ENCODE data around the gene NFATC2. TPM values are rescaled to one million over a fixed set of nuclear protein-coding genes. Genes with fewer than 3 reads are reported as not detected.

Gene NFATC2
- total RNA-seq, 4 donors from 2014 or later = 8.8 to 15.6 (median 13.0) TPM

DNA sequence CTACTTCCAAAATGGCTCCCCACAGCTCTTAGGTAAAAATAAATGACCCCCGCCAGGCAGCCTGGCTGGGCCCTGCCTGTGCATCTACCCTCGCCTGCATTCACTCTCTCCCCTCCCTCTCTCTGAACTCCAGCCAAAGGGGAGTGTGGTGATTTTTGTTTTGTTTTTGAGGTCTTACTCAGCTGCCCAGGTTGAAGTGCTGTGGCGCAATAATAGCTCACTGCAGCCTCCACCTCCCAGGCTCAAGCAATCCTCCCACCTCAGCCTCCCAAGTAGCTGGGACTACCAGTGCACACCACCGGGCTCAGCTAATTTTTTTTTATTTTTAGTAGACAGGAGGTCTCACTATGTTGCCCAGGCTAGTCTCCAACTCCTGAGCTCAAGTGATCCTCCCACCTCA is 15.8 kb downstream of the NFATC2 start:
- peaks cover 4 to 13% (median 8%) of the 10 kb centered on the region in 4 donors for H3K36me3 ChIP-seq
- H3K4me1 ChIP-seq = peaks cover 0 to 36% (median 29%) of the 10 kb centered on the region in 4 donors
- TF ChIP-seq POLR2AphosphoS5 (IDR thresholded peaks at IDR 0.05) (no peak), CTCF (IDR thresholded peaks at IDR 0.05) (no peak)
- no peak overlapping the region for H3K27ac ChIP-seq (replicated peaks in 1 of 4)
- no peak for DNase-seq (ENCODE audit: extremely low spot score)
- H3K9me3 ChIP-seq = no peaks in the 10 kb centered on the region
- intact Hi-C loops (cut with DNase I) = no loop called here
- WGBS = 100% methylated on average over 2 of the region's 4 CpGs
- no peak overlapping the region for H3K4me3 ChIP-seq
- no peaks in the 10 kb centered on the region for H3K27me3 ChIP-seq

DNA sequence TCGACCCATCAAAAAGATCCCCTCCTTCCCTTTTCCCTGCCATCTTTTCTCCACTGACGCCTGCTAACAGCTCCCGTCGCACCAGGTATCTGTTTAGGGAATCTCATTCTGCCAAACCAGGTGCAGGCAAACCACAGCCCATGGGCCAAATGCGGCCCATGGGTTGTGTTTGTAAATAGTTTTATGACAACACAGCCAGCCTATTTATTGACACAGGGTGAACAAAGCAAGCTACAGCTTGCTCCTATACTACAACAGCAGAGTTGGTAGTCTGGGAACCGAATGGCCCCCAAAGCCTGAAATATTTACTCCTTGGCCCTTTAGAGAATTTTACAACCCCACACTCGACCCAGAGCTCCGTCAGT is 16.4 kb downstream of the NFATC2 start:
- H3K36me3 ChIP-seq = peaks cover 4 to 13% (median 8%) of the 10 kb centered on the region in 4 donors
- H3K27ac ChIP-seq (replicated peaks in 1 of 4) = no peak overlapping the region
- H3K27me3 ChIP-seq = no peaks in the 10 kb centered on the region
- intact Hi-C loops (cut with DNase I) = no loop called here
- H3K4me3 ChIP-seq = peak overlapping the region in 2 of 4 donors; percentile 7 to 36
- no peak for DNase-seq (ENCODE audit: extremely low spot score)
- TF ChIP-seq POLR2AphosphoS5 (IDR thresholded peaks at IDR 0.05) = no peak
- no peaks in the 10 kb centered on the region for H3K9me3 ChIP-seq
- peaks cover 0 to 33% (median 28%) of the 10 kb centered on the region in 4 donors for H3K4me1 ChIP-seq
- 73% methylated on average over 8 of the region's 8 CpGs for WGBS

DNA sequence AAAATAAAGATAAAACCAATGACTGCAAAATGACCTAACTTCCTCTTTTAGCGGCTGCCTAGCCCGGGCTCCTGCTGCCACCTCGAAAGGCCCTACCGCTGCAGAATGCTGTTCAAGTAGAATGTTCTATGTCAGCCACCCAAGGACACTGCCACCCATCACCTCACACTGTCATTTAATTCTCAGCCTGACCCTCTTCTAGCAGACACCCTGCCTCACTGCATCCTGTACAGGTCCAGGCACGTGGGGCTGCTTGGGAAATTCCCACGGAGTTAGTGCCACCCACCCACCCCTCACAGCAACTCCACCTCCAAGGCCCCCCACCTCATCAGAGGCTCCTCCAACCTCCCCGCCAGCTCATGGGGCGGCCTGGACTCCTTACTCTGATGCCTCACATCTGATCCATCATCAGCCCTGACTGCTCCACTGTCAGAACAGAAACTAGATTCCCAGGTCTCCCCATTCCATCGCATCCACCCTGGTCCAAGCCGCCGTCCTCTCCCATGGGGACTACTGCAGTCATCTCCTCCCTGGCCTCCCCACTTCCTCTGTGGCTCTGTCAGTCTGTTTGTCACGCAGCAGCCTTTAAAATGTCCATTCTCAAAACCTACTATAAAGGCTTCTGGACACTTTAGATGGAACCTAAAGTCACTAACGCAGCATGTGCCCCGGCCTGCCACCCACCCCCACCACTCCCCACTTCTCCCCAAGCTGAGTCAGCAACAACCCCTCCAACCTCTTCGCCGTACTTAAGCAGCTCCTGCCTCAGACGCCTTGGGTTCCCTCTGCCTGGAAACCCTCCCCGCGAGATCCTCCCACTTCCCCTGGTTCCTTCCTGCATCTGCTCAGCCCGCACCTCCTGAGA is 17.0 kb downstream of the NFATC2 start:
- H3K27me3 ChIP-seq = no peaks in the 10 kb centered on the region
- peaks cover 4 to 13% (median 8%) of the 10 kb centered on the region in 4 donors for H3K36me3 ChIP-seq
- peak overlapping the region in 1 of 4 donors; percentile 37 for H3K27ac ChIP-seq (replicated peaks in 1 of 4)
- TF ChIP-seq POLR2A (IDR thresholded peaks at IDR 0.05; ENCODE audit: low read depth) (no peak), EP300 (IDR thresholded peaks at IDR 0.05) (no peak), POLR2AphosphoS5 (IDR thresholded peaks at IDR 0.05) (no peak), CTCF (IDR thresholded peaks at IDR 0.05) (no peak)
- DNase-seq (ENCODE audit: extremely low spot score) = no peak
- no peaks in the 10 kb centered on the region for H3K9me3 ChIP-seq
- H3K4me1 ChIP-seq = peaks cover 0 to 33% (median 26%) of the 10 kb centered on the region in 4 donors
- 63% methylated on average over 19 of the region's 20 CpGs for WGBS
- intact Hi-C loops (cut with DNase I) = no loop called here
- H3K4me3 ChIP-seq = peak overlapping the region in 2 of 4 donors; percentile 7 to 36

DNA sequence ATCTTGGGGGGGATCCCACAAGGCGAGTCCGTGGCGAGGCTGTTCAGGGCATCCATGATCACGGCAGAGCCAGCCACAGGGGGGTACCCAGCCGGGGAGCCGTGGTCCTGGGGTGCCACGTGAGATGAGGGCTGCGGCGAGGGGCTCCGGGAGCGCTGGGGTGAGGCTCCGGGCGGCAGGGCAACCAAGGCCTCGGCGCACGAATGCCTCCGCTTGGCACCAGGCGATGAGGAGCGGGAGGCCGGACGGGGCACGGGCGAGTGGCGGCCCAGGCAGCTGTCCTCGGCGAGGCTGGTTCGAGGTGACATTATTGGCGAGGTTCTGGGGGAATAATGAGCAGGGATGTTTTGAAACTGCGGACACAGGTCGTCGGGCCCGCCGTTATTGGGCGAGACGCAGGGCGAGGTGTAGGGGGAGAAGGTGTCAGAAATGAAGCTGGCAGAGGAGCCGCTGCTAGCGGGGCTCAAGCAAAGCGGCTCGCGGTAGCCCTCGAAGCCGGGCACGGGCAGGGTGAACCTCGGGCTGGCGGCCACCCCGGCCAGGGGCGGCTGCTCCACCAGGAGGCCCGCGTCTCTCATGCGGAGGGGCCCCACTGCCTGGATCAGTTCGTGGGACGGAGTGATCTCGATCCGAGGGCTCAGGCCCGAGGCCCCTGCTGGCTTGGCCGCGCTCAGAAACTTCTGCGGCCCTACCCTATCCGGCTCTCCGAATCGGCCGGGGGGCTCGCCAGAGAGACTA is 19.1 kb downstream of the NFATC2 start:
- TF ChIP-seq POLR2AphosphoS5 (IDR thresholded peaks at IDR 0.05) (no peak), CTCF (IDR thresholded peaks at IDR 0.05) (no peak), POLR2A (IDR thresholded peaks at IDR 0.05; ENCODE audit: low read depth) (no peak)
- Histone ChIP-seq H3K27me3 (no peaks in the 10 kb centered on the region), H3K27ac (replicated peaks in 1 of 4) (no peak overlapping the region), H3K9me3 (no peaks in the 10 kb centered on the region), H3K4me3 (no peak overlapping the region), H3K4me1 (peaks cover 0 to 13% (median 9%) of the 10 kb centered on the region in 4 donors), H3K36me3 (peaks cover 4 to 16% (median 8%) of the 10 kb centered on the region in 4 donors)
- intact Hi-C loops (cut with DNase I) = no loop called here
- WGBS = 98% methylated on average over 61 of the region's 64 CpGs
- DNase-seq (ENCODE audit: extremely low spot score) = no peak

- Histone ChIP-seq H3K4me1 (peaks cover 0 to 12% (median 9%) of the 10 kb centered on the region in 4 donors), H3K9me3 (no peaks in the 10 kb centered on the region), H3K36me3 (peaks cover 4 to 16% (median 8%) of the 10 kb centered on the region in 4 donors), H3K27me3 (no peaks in the 10 kb centered on the region), H3K4me3 (no peak overlapping the region), H3K27ac (replicated peaks in 1 of 4) (no peak overlapping the region)
- 94% methylated on average over 9 of the region's 9 CpGs for WGBS
- no peak for DNase-seq (ENCODE audit: extremely low spot score)
- intact Hi-C loops (cut with DNase I) = no loop called here
- TF ChIP-seq POLR2AphosphoS5 (IDR thresholded peaks at IDR 0.05) (no peak), EP300 (IDR thresholded peaks at IDR 0.05) (no peak), POLR2A (IDR thresholded peaks at IDR 0.05; ENCODE audit: low read depth) (no peak), CTCF (IDR thresholded peaks at IDR 0.05) (no peak)
These were observed 20.3 kb downstream of the NFATC2 start for GRCh38 chr20:51522207-51522606.

Data from esophagus muscularis mucosa (tissue), 4 donors.